GM23248 (cell line): Measurements from ENCODE around the gene SRPK2. TPM values are rescaled to one million over a fixed set of nuclear protein-coding genes. Genes with fewer than 3 reads are reported as not detected.

Experiments
- DNase-seq: peaks from one replicate; pipeline ENCODE4 v3.0.0-alpha.2; 2015
- H2AFZ ChIP-seq: fragments of 200-600 bp; sonication (generic); 2 replicates; pipeline ENCODE4 v1.6.1; 2016; ENCODE audit warnings: antibody characterized with exemption
- H3F3A ChIP-seq: fragments of 200-600 bp; sonication (generic); 2 replicates; pipeline ENCODE4 v1.6.1; 2016; ENCODE audit warnings: mild to moderate bottlenecking, antibody characterized with exemption, mixed run types; ENCODE audit not compliant: insufficient read depth
- H3K27ac ChIP-seq: fragments of 200-600 bp; sonication (generic); 2 replicates; pipeline ENCODE4 v1.5.1; 2016; ENCODE audit warnings: mild to moderate bottlenecking
- H3K27me3 ChIP-seq: fragments of 200-600 bp; sonication (generic); replicated peaks from 2 replicates; pipeline ENCODE4 v1.6.1; 2016; ENCODE audit warnings: mild to moderate bottlenecking; ENCODE audit not compliant: insufficient read depth
- H3K36me3 ChIP-seq: fragments of 200-600 bp; sonication (generic); 2 replicates; pipeline ENCODE4 v1.6.1; 2016; ENCODE audit warnings: low read depth, mild to moderate bottlenecking
- H3K4me1 ChIP-seq: fragments of 200-600 bp; sonication (generic); 2 replicates; pipeline ENCODE4 v1.6.1; 2016; ENCODE audit warnings: mild to moderate bottlenecking; ENCODE audit not compliant: insufficient read depth
- H3K4me2 ChIP-seq: fragments of 200-600 bp; sonication (generic); one replicate; pipeline ENCODE4 v1.6.1; 2016; ENCODE audit warnings: mild to moderate bottlenecking; ENCODE audit not compliant: unreplicated experiment
- H3K4me3 ChIP-seq: fragments of 200-600 bp; sonication (generic); 2 replicates; pipeline ENCODE4 v1.5.1; 2016; ENCODE audit warnings: mild to moderate bottlenecking
- H3K79me2 ChIP-seq: fragments of 200-600 bp; sonication (generic); 2 replicates; pipeline ENCODE4 v1.6.1; 2016; ENCODE audit warnings: mild to moderate bottlenecking; ENCODE audit not compliant: insufficient read depth
- H3K9ac ChIP-seq: fragments of 200-600 bp; sonication (generic); 2 replicates; pipeline ENCODE4 v1.6.1; 2016; ENCODE audit warnings: mild to moderate bottlenecking
- H3K9me2 ChIP-seq: fragments of 200-600 bp; sonication (generic); 2 replicates; pipeline ENCODE4 v1.6.1; 2016; ENCODE audit warnings: mixed run types, mild to moderate bottlenecking, moderate library complexity; ENCODE audit not compliant: insufficient read depth
- H3K9me3 ChIP-seq: fragments of 200-600 bp; sonication (generic); one replicate; pipeline ENCODE4 v1.6.1; 2017; ENCODE audit warnings: low read depth
- H4K20me1 ChIP-seq: fragments of 200-600 bp; sonication (generic); 2 replicates; pipeline ENCODE4 v1.6.0; 2016; ENCODE audit not compliant: insufficient read depth
- EZH2 ChIP-seq: fragments of 200-600 bp; sonication (generic); IDR thresholded peaks from 2 replicates; pipeline ENCODE4 v1.6.1; 2018; ENCODE audit warnings: antibody characterized with exemption, mild to moderate bottlenecking; ENCODE audit not compliant: insufficient read depth, poor library complexity, severe bottlenecking
- EZH2phosphoT487 ChIP-seq: fragments of 200-600 bp; sonication (generic); IDR thresholded peaks from 2 replicates; pipeline ENCODE4 v1.6.1; 2018; ENCODE audit warnings: antibody characterized with exemption, moderate library complexity, mild to moderate bottlenecking, low read depth; ENCODE audit not compliant: insufficient read depth
- WGBS, 2 experiments: methylation state at CpG; one replicate each; pipeline ENCODE4 v1.1.6; 2015 to 2017; ENCODE audit warnings: low lambda C conversion rate in 2 of 2, low coverage in 1 of 2; ENCODE audit errors: missing lambda C conversion rate in 2 of 2; 5-methylcytosine and 5-hydroxymethylcytosine counted together
- in situ Hi-C: fragments of 300-500 bp; cut with MboI; formaldehyde crosslinking; loops from 2 replicates; pipeline ENCODE4 v1.15.0; 2020
- polyA plus RNA-seq: library from polyadenylated mRNA; unstranded; fragments of >200 nt; fragmentation: Nextera tagmentation; extraction: Ambion mirVana; gene quantifications from 2 replicates; pipeline ENCODE4 v1.2.1, GENCODE V29; 2016
- total RNA-seq: library from RNA; depleted of rRNA; stranded (reverse); fragments of >200 nt; shearing (Covaris generic); gene quantifications from 2 replicates; pipeline ENCODE4 v1.2.3, GENCODE V29; 2014

Gene SRPK2
- total and polyA plus RNA-seq, 2 experiments from 2014 or later, result 53.1 to 85.2 TPM

- H3K4me3 ChIP-seq, result no peak overlapping the region
- in situ Hi-C loops, result no loop called here
- no peaks in the 10 kb centered on the region for H3K27me3 ChIP-seq
- no peak overlapping the region for H2AFZ ChIP-seq
- no peaks in the 10 kb centered on the region for H3K9me2 ChIP-seq
- TF ChIP-seq EZH2phosphoT487 (no peak), EZH2 (no peak)
- H3K79me2 ChIP-seq, result peaks cover 72% of the 10 kb centered on the region
- 0 out of 2 replicates have a peak, but pooled peaks cover 4% of the 10 kb centered on the region for H3K36me3 ChIP-seq
- 91% methylated on average over 5 of the region's 5 CpGs for WGBS, 2 experiments
- peaks cover 4% of the 10 kb centered on the region; the same call in 1 of the 2 replicates for H3K4me1 ChIP-seq
- no peaks in the 10 kb centered on the region; the same call in 1 of the 2 replicates for H4K20me1 ChIP-seq
- no peak overlapping the region for H3K4me2 ChIP-seq
- H3K9ac ChIP-seq, result no peak overlapping the region
- H3F3A ChIP-seq, result peaks cover 8% of the 10 kb centered on the region; the same call in 1 of the 2 replicates
- DNase-seq, result no peak
- no peaks in the 10 kb centered on the region for H3K9me3 ChIP-seq
- H3K27ac ChIP-seq, result no peak overlapping the region
These were observed 258.7 kb downstream of the SRPK2 start for GRCh38 chr7:105130048-105130447.

- Histone ChIP-seq H3K4me2 (no peak overlapping the region), H3K9me3 (no peaks in the 10 kb centered on the region)
- in situ Hi-C loops, result no loop called here
These were observed 261.5 kb downstream of the SRPK2 start for GRCh38 chr7:105127179-105127578.

GRCh38 chr7:105126436-105126975, 262.2 kb downstream of the SRPK2 start:
- Histone ChIP-seq H3K79me2 (peaks cover 40% of the 10 kb centered on the region), H4K20me1 (no peaks in the 10 kb centered on the region; the same call in 1 of the 2 replicates), H3K4me1 (peaks cover 4% of the 10 kb centered on the region; the same call in 1 of the 2 replicates), H3K27ac (no peak overlapping the region), H2AFZ (no peak overlapping the region), H3K9me2 (no peaks in the 10 kb centered on the region), H3K36me3 (0 out of 2 replicates have a peak, but pooled peaks cover 4% of the 10 kb centered on the region), H3K9ac (no peak overlapping the region), H3K4me3 (no peak overlapping the region), H3K27me3 (no peaks in the 10 kb centered on the region), H3K9me3 (no peaks in the 10 kb centered on the region), H3K4me2 (no peak overlapping the region), H3F3A (peaks cover 8% of the 10 kb centered on the region; the same call in 1 of the 2 replicates)
- 82 to 85% methylated on average over 4 of the region's 4 CpGs for WGBS, 2 experiments
- TF ChIP-seq EZH2, result no peak
- TF ChIP-seq EZH2phosphoT487, result no peak
- peak; percentile 70 for DNase-seq
- in situ Hi-C loops, result no loop called here

More at GRCh38 chr7:105127179-105127578, 261.5 kb downstream of the SRPK2 start:
- peaks cover 44% of the 10 kb centered on the region for H3K79me2 ChIP-seq
- H3K36me3 ChIP-seq, result 0 out of 2 replicates have a peak, but pooled peaks cover 4% of the 10 kb centered on the region
- WGBS, 2 experiments, result 90 to 91% methylated on average over 8 of the region's 8 CpGs
- H3F3A ChIP-seq, result peaks cover 8% of the 10 kb centered on the region; the same call in 1 of the 2 replicates
- no peak overlapping the region for H2AFZ ChIP-seq
- no peak overlapping the region for H3K4me3 ChIP-seq
- TF ChIP-seq EZH2phosphoT487 (no peak), EZH2 (no peak)
- H3K27me3 ChIP-seq, result no peaks in the 10 kb centered on the region
- H3K9ac ChIP-seq, result no peak overlapping the region
- peaks cover 4% of the 10 kb centered on the region; the same call in 1 of the 2 replicates for H3K4me1 ChIP-seq
- no peaks in the 10 kb centered on the region; the same call in 1 of the 2 replicates for H4K20me1 ChIP-seq
- H3K9me2 ChIP-seq, result no peaks in the 10 kb centered on the region
- DNase-seq, result no peak
- no peak overlapping the region for H3K27ac ChIP-seq

- no peak for TF ChIP-seq EZH2
- TF ChIP-seq EZH2phosphoT487, result no peak
- H4K20me1 ChIP-seq, result no peaks in the 10 kb centered on the region; the same call in 1 of the 2 replicates
These were observed 263.0 kb downstream of the SRPK2 start for GRCh38 chr7:105125745-105126144.

More at GRCh38 chr7:105125745-105126144, 263.0 kb downstream of the SRPK2 start:
- Histone ChIP-seq H3K36me3 (0 out of 2 replicates have a peak, but pooled peaks cover 3% of the 10 kb centered on the region), H2AFZ (no peak overlapping the region), H3F3A (peaks cover 8% of the 10 kb centered on the region; the same call in 1 of the 2 replicates), H3K4me3 (no peak overlapping the region), H3K9ac (no peak overlapping the region), H3K9me3 (no peaks in the 10 kb centered on the region), H3K79me2 (peaks cover 33% of the 10 kb centered on the region), H3K27me3 (no peaks in the 10 kb centered on the region), H3K27ac (no peak overlapping the region), H3K9me2 (no peaks in the 10 kb centered on the region), H3K4me1 (peaks cover 4% of the 10 kb centered on the region; the same call in 1 of the 2 replicates), H3K4me2 (no peak overlapping the region)
- in situ Hi-C loops, result no loop called here
- DNase-seq, result no peak
- 97 to 98% methylated on average over 12 of the region's 12 CpGs for WGBS, 2 experiments
